HL-60/S4 treated with retinoic acid at 250 ng/mL for 4 days and 3 days (cell line): Measurements from ENCODE around the gene LTA.
"Not testable (repeated sequence)": the region's sequence is repeated elsewhere in the genome, so short reads cannot be mapped to it uniquely, and the experiment has no call there.

Experiments used
- in situ Hi-C: fragments of 300-500 bp; cut with MboI; formaldehyde crosslinking; loops from 2 replicates; pipeline ENCODE4 v1.7.0; 2022; ENCODE audit warnings: low sequenced_read_pairs

LTA gene

GRCh38 chr6:31586008-31586407 is 13.9 kb downstream of the LTA start, which contains the start of gene LST1:
TSS of gene LST1 (plus strand) at chr6:31586277. CDS start at chr6:31587300, 1,023 bp downstream.
- in situ Hi-C loops = no loop called here

- in situ Hi-C loops = no loop called here
These were observed 14.7 kb downstream of the LTA start for GRCh38 chr6:31586599-31587281.

GRCh38 chr6:31587791-31588777 is 16.0 kb downstream of the LTA start:
- in situ Hi-C loops = no loop called here

GRCh38 chr6:31588871-31589650 is 17.0 kb downstream of the LTA start:
- in situ Hi-C loops = no loop called here

GRCh38 chr6:31590691-31591090 is 18.6 kb downstream of the LTA start:
- in situ Hi-C loops = not testable (repeated sequence)

- in situ Hi-C loops = no loop called here
These were observed 20.3 kb downstream of the LTA start for GRCh38 chr6:31592396-31592771.

- in situ Hi-C loops = loop anchor here (5.0 kb wide), 1 partner anchor 35 kb away; no protein-coding TSS in a partner anchor
These were observed 24.9 kb downstream of the LTA start for GRCh38 chr6:31597006-31597405.

- in situ Hi-C loops = no loop called here
These were observed 35.2 kb downstream of the LTA start for GRCh38 chr6:31607317-31607716.

GRCh38 chr6:31609519-31610406 is 37.7 kb downstream of the LTA start:
- in situ Hi-C loops = no loop called here

GRCh38 chr6:31610968-31611367 is 38.9 kb downstream of the LTA start:
- in situ Hi-C loops = no loop called here

GRCh38 chr6:31614075-31614619 is 42.1 kb downstream of the LTA start:
- in situ Hi-C loops = no loop called here

- in situ Hi-C loops = no loop called here
These were observed 42.8 kb downstream of the LTA start, which contains the start of gene AIF1 for GRCh38 chr6:31614684-31615578. TSS of gene AIF1 (plus strand) at chr6:31615234. CDS start at chr6:31615330, 96 bp downstream.

- in situ Hi-C loops = no loop called here
These were observed 43.7 kb downstream of the LTA start for GRCh38 chr6:31615748-31616147.

GRCh38 chr6:31617010-31617409 is 44.9 kb downstream of the LTA start:
- in situ Hi-C loops = no loop called here

- in situ Hi-C loops = no loop called here
These were observed 47.9 kb downstream of the LTA start for GRCh38 chr6:31619805-31620585.

GRCh38 chr6:31620586-31621319 is 48.7 kb downstream of the LTA start, which contains the start of gene PRRC2A:
TSS of gene PRRC2A (plus strand) at chr6:31620715. CDS start at chr6:31622790, 2,075 bp downstream.
- in situ Hi-C loops = no loop called here

GRCh38 chr6:31621320-31621939 is 49.3 kb downstream of the LTA start:
- in situ Hi-C loops = no loop called here
